NCI-H524 (cell line): ENCODE results near the gene REL.
"Not testable (repeated sequence)": the region's sequence is repeated elsewhere in the genome, so short reads cannot be mapped to it uniquely, and the experiment has no call there.

ENCODE experiments used
- DNase-seq, 2 experiments: peaks; one replicate each; lab custom pipeline; 2025; lab: John Stamatoyannopoulos, UW

Gene REL

GRCh38 chr2:60867848-60868247 lies 13.5 kb upstream of the REL start:
- no peak for DNase-seq

- DNase-seq, result no peak
These were observed 12.6 kb upstream of the REL start for GRCh38 chr2:60868589-60869273.

- DNase-seq, result no peak
These were observed 8.9 kb upstream of the REL start for GRCh38 chr2:60872510-60872928.

- no peak for DNase-seq
These were observed 8.0 kb upstream of the REL start for GRCh38 chr2:60873381-60873780.

GRCh38 chr2:60875520-60875919 lies 5.9 kb upstream of the REL start:
- DNase-seq, result no peak

GRCh38 chr2:60880643-60881046 lies 729 bp upstream of the REL start:
- DNase-seq, result peak in 1 of 2 experiments; percentile 39

GRCh38 chr2:60882971-60883753 lies 1.8 kb downstream of the REL start:
- peak in 1 of 2 experiments; percentile 21 for DNase-seq

GRCh38 chr2:60883896-60884295 lies 2.5 kb downstream of the REL start:
- no peak for DNase-seq

GRCh38 chr2:60884800-60885199 lies 3.4 kb downstream of the REL start:
- no peak for DNase-seq

- DNase-seq, result peak in 1 of 2 experiments; percentile 16
These were observed 4.3 kb downstream of the REL start for GRCh38 chr2:60885683-60886082.

- DNase-seq, result no peak
These were observed 5.6 kb downstream of the REL start for GRCh38 chr2:60886991-60887390.

- no peak for DNase-seq
These were observed 7.5 kb downstream of the REL start for GRCh38 chr2:60888853-60889252.

- not testable (repeated sequence) for DNase-seq
These were observed 8.4 kb downstream of the REL start for GRCh38 chr2:60889581-60890392.

GRCh38 chr2:60890393-60890707 lies 9.0 kb downstream of the REL start:
- DNase-seq, result no peak

- DNase-seq, result no peak
These were observed 9.8 kb downstream of the REL start for GRCh38 chr2:60891180-60891579.

- DNase-seq, result no peak
These were observed 17.2 kb downstream of the REL start for GRCh38 chr2:60898567-60898966.

- peak in 1 of 2 experiments; percentile 1 for DNase-seq
These were observed 18.0 kb downstream of the REL start for GRCh38 chr2:60899230-60899891.

- no peak for DNase-seq
These were observed 18.5 kb downstream of the REL start for GRCh38 chr2:60899892-60900249.

- not testable (repeated sequence) for DNase-seq
These were observed 19.9 kb downstream of the REL start for GRCh38 chr2:60901296-60901695.

- not testable (repeated sequence) for DNase-seq
These were observed 24.5 kb downstream of the REL start for GRCh38 chr2:60905867-60906266.

GRCh38 chr2:60906395-60906794 lies 25.0 kb downstream of the REL start:
- no peak for DNase-seq

GRCh38 chr2:60907329-60907728 lies 26.0 kb downstream of the REL start:
- no peak for DNase-seq
